ENCODE data around the gene ANGPTL8. TPM values are rescaled to one million over a fixed set of nuclear protein-coding genes. Genes with fewer than 3 reads are reported as not detected.

The ANGPTL8 gene
- total and polyA plus RNA-seq, 2 experiments from 2014 or later, result not detected

GRCh38 chr19:11203194-11204075, 36.0 kb upstream of the ANGPTL8 start:
- no peak for TF ChIP-seq ZNF462 (CRISPR knock-in tag; IDR thresholded peaks at IDR 0.05)
- peak; percentile 60 to 90 for TF ChIP-seq CTCF (conservative IDR thresholded peaks at IDR 0.05; ENCODE audit: low read depth in 2 of 2)
- TF ChIP-seq ZNF114 (CRISPR knock-in tag; IDR thresholded peaks at IDR 0.05), result no peak
- H3K4me1 Mint-ChIP-seq, result peaks cover 3% of the 10 kb centered on the region; the same call in 2 of the 3 replicates
- H3K27ac ChIP-seq (ENCODE audit: low read depth), result no peak overlapping the region; the same call in 1 of the 2 replicates

More at GRCh38 chr19:11203194-11204075, 36.0 kb upstream of the ANGPTL8 start:
- no peak overlapping the region for H3K4me3 ChIP-seq
- H2AFZ ChIP-seq, result no peak overlapping the region
- H3K27me3 Mint-ChIP-seq (ENCODE audit: insufficient read depth, low read depth, poor library complexity), result peaks cover 6% of the 10 kb centered on the region
- no peak overlapping the region for H3K27ac Mint-ChIP-seq
- H4K20me1 ChIP-seq (replicated peaks; ENCODE audit: insufficient read depth), result 0 out of 2 replicates have a peak, but pooled peaks cover 3% of the 10 kb centered on the region
- H3K4me3 Mint-ChIP-seq, result no peak overlapping the region
- H3K4me1 ChIP-seq (ENCODE audit: insufficient read depth), result no peaks in the 10 kb centered on the region; the same call in 1 of the 2 replicates
- DNase-seq (ENCODE audit: low spot score), result peak; percentile 77
- H3K79me2 ChIP-seq (replicated peaks; ENCODE audit: insufficient read depth), result no peaks in the 10 kb centered on the region
- no peaks in the 10 kb centered on the region for H3K9me3 Mint-ChIP-seq
- H3K4me2 ChIP-seq, result no peak overlapping the region
- 0 out of 2 replicates have a peak, but pooled peaks cover 3% of the 10 kb centered on the region for H3K36me3 ChIP-seq (ENCODE audit: insufficient read depth)
- ATAC-seq, result peak; percentile 91
- peaks cover 21% of the 10 kb centered on the region for H3F3A ChIP-seq (replicated peaks; ENCODE audit: low read depth)
- no peaks in the 10 kb centered on the region for H3K27me3 ChIP-seq (ENCODE audit: insufficient read depth)
- H3K9me2 ChIP-seq (ENCODE audit: insufficient read depth), result no peaks in the 10 kb centered on the region
- H3K36me3 Mint-ChIP-seq (ENCODE audit: low read depth), result peaks cover 10% of the 10 kb centered on the region
